ENCODE results near the gene ZNF557.

The ZNF557 gene

DNA sequence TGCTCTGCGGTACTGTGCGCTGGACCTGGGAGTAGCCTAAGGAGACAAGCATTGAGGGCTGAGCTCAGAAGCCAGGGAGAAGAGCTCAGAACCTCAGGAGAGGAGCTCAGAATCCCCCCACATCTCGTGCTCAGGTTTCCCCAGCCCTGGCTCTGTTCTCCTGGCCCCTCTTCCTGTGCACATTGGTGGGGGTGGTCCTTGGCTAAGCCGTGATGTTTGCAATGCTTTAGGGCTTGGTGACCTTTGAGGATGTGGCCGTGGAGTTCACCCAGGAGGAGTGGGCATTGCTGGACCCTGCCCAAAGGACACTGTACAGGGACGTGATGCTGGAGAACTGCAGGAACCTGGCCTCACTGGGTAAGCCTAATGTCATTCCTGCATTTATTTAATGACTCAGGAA, 6.6 kb downstream of the ZNF557 start:
- DNase-seq: no peak

GRCh38 chr19:7078008-7078407, 8.5 kb downstream of the ZNF557 start:
- DNase-seq: no peak

GRCh38 chr19:7083076-7083956, 13.8 kb downstream of the ZNF557 start:
- no peak for DNase-seq

DNA sequence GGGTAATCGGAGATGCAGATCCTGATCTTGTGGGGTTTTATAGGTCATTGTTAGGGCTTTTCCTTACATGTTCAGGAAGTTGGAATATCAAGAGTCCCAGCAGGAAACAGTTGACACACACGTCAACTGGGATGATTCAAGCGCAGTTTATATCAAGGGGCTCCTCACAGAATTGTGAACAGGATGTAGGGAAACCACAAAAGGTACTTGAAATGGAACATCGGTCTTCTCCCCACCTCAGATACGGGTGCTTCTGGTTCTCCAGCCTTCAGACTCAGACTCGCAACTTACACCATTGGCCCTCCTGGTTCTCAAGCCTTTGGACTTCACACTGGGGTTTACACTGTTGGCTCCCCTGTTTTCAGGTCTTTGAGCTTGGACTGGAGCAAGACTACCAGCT, 19.5 kb downstream of the ZNF557 start:
- no peak for DNase-seq

DNA sequence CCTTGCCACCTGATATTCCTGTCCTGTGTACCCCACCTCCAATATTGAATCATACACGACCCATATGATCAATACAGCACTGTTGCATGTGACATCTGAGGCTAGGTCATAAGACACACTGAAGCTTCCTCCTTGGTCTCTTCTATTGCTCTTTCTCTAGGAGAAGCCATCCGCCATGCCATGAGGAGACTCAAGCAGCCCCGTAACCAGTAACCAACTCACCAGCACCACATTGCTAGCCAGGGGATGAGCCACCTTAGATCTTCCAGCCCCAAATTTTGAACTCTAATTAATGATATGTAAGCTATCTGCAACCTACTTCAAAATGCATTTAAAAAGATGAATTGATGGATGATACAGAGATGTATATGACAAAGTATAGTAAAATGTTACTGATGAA, 28.6 kb downstream of the ZNF557 start:
- no peak for DNase-seq

GRCh38 chr19:7098701-7099596, 29.4 kb downstream of the ZNF557 start:
- DNase-seq: peak; percentile 95

DNA sequence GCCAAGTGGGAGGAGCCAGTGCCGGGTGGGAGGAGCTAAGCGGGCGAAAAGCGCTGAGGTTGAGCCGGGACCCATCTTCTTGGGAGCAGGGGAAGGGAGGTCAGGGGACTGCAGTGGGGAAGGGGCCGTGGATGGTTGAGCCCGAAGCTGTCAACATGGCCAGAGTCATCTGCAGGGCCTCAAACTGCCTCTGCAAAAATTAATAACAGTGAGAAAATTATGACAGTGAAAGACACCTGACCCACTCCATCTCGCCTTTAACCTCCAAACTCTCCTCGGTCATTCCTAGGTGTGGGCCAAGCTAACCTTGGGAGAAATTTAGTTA, 30.1 kb downstream of the ZNF557 start:
- no peak for DNase-seq

DNA sequence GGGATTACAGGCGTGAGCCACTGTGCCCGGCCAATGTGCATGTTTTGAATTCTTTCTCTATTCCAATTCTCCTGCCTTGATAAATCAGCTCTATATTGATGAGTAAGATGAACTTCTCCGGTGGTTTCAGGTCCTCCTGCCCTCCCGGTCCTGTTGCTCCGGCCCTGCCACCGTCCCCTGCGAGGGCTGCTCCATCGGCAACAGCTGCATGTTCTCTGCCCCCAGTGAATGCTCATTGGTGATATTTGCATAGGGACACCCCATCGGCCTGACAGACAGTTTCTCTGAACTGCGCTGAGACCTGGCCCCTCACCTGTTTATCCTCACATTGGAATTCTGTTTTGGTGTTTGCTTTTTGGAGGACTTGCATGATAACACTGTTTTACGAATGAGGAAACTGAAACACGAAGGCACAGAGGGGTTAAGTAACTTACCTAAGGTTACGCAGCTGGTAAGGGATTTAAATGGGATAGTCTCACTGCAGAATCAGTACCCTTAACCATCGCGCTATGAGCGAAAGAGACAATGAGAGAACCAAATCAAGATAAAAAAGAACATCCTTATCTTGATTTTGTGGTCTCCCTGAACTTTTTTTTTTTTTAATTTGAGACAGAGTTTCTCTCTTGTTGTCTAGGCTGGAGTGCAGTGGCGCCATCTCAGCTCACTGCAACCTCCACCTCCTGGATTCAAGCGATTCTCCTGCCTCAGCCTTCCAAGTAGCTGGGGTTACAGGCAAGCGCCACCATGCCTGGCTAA, 32.2 kb downstream of the ZNF557 start:
- DNase-seq: no peak

DNA sequence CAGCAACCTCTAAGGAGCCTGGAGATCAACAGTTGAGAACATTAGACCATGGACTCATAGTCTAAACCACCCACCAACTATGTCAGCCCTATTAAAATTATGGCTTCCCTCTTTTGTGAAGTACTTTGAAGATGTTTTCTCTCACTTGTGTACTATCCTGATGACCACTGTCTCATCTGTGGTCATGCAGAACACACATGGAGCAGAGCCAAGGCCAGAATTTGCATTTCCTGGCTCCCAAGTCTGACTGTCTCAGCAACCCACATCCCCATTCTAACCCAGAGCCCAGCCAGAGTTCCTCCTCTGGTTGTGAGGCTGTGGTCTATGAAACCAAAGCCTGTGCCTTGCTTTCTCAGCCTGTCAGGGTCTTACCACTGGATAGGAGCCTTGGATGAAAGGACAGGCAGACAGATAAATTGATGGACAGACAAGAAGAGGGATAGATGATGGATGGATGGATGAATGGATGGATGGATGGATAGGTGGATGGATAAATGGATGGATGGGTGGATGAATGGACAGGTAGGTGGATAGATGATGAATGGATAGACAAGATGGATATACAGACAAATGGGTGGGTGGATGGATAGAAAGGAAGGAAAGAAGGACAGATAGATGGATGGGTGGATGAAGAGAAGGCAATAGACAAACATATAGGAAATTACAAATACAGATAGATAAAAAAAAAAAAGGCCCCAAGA, 35.4 kb downstream of the ZNF557 start:
- DNase-seq: no peak

GRCh38 chr19:7106711-7107657, 37.5 kb downstream of the ZNF557 start:
- DNase-seq: no peak

- DNase-seq: no peak
Observed at GRCh38 chr19:7109678-7110289, 40.3 kb downstream of the ZNF557 start.

DNA sequence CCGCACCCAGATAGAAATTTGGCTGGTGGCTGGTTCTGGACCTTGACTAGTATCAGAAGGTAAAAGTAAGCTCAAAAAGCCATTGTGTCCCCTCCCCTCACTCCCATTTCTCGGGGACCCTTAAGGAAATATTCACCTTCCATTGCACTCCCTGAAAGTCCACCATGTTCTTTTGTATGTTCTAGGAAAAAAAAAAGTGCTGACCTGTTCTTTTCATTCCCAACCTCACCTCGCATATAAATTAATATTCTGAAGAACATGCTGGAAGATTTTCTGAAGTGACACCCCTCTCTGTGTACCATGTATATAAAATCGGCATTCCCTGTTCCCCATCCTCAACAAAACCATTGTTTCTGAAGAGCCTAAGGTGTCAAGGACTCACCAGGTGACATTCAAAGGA, 43.2 kb downstream of the ZNF557 start:
- DNase-seq: no peak

DNA sequence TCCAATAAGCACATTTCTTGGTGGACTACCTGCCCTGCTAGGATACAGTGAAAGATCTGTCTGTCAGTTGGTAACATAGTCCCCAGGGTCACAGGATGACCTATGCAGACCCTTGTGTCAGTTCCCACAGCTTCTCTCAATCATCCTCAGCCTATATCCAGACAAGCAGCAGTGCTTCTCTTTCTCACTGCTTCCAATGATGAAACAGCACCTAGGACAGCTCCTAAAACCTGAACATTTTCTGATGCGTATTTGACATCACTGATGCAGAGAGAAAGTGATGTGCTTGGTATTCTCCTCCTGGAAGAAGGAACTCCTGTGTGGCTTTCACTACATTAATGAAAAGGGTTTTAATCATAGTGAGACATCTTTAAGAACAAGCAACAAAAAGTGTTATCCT, 43.7 kb downstream of the ZNF557 start:
- DNase-seq: no peak

DNA sequence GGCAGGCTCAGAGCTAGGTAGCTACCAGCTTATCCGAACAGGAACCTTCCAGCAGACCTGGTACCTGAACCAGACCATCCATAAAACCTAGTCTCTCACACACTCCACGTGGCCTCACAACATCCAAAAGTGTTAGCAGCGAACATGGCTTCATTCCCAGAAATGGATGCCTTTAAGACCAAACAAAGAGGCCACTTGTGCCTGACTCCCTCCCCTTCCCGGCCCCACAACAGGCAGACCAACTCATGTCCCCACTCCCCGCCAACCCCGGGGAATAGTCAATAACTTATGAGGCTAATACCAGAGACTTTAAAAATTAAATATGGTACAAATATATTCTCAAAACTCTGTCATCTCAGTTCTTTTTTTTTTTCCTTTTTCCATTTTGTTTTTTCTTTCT, 46.2 kb downstream of the ZNF557 start:
- no peak for DNase-seq

- DNase-seq: no peak
Observed at GRCh38 chr19:7117248-7117647, 47.7 kb downstream of the ZNF557 start.

GRCh38 chr19:7119582-7119981, 50.1 kb downstream of the ZNF557 start:
- no peak for DNase-seq

DNA sequence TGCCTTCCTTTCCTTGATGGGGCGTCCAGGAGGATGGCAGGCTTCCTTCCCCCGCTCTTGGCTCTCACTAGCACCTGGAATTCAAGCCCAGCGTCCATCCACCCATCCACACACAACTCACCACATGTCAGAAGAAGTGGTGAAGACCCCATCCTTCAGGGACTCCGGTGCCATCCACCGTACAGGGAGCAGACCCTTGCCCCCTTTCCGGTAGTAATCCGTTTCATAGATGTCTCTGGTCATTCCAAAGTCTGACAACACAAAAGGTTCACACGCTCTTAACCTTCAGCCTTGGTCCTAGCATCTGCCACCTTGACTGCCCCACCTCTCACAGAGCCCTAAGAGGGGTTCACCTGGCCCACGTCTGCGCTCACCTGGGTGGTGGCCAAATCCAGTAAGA, 51.0 kb downstream of the ZNF557 start:
- DNase-seq: no peak

- DNase-seq: no peak
Observed at GRCh38 chr19:7122701-7123100, 53.2 kb downstream of the ZNF557 start.

DNA sequence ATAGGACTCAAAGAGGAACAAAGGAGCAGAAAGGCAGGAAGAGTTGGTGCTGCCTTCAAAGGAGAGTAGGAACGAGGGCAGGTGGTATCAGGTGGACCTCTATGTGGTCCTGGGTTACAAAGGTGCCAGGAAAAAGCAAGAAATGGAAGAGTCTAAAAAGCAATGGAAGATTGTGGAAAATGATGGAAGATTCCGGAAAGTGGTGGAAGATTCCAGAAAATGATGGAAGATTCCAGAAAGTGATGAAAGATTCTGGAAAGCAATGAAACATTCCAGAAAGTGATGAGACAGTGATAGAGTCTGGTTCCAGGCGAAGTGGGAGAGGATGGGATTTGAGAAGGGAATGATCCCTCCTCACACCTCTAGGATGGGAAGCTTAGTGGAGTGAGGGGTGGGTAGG, 55.3 kb downstream of the ZNF557 start:
- no peak for DNase-seq

GRCh38 chr19:7125221-7125620, 55.7 kb downstream of the ZNF557 start:
- no peak for DNase-seq

DNA sequence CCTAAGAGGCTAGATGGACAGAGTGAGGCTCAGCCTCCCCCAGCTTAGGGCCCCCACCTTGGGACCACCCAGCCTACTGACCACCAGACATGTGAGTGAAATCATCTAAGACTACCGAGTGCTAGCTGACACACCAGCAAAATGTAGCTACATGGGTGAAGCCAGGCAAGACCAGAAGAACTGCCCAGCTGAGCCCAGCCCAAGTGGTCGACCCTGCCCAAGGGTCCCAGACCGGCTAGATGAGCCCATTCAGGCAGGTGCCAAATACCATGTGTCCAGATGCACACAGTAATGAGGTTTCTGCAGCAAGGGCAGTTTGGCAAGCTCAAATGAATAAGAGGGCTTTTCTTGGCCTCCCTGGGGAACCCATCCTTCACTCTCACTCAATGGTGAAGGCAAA, 56.6 kb downstream of the ZNF557 start:
- no peak for DNase-seq

Data from activated effector memory CD4-positive, alpha-beta T cell treated with anti-CD3 and anti-CD28 coated beads, Interleukin-2, amount 50 U/mL, for 16 hours (primary cell).